Liver (tissue), 9 donors: ENCODE results near the gene WDR7. TPM values are rescaled to one million over a fixed set of nuclear protein-coding genes. Genes with fewer than 3 reads are reported as not detected.

Experiments used
- DNase-seq: peaks from one replicate; pipeline ENCODE4 v3.0.0-alpha.2; 2017; ENCODE audit warnings: low spot score
- H3K27ac ChIP-seq, 2 donors: one replicate each; pipeline ENCODE4 v1.7.0; 2013; ENCODE audit warnings: inconsistent platforms in 2 of 2, low read length in 2 of 2, control low read depth in 1 of 2, low read depth in 1 of 2, mild to moderate bottlenecking in 1 of 2
- H3K27me3 ChIP-seq, 4 donors: one replicate each; pipeline versions ENCODE4 v1.6.1 to v1.7.0; 2013; ENCODE audit warnings: low read length in 3 of 4, inconsistent platforms in 1 of 4, mild to moderate bottlenecking in 1 of 4, moderate library complexity in 1 of 4; ENCODE audit not compliant: control insufficient read depth in 4 of 4, insufficient read depth in 4 of 4
- H3K36me3 ChIP-seq, 4 donors: one replicate each; pipeline versions ENCODE4 v1.6.1 to v1.7.0; 2013; ENCODE audit warnings: low read length in 3 of 4, mild to moderate bottlenecking in 3 of 4, low read depth in 1 of 4, moderate library complexity in 1 of 4; ENCODE audit not compliant: control insufficient read depth in 4 of 4, insufficient read depth in 3 of 4
- H3K4me1 ChIP-seq, 4 donors: one replicate each; pipeline versions ENCODE4 v1.6.1 to v1.7.0; 2013; ENCODE audit warnings: low read length in 3 of 4, mild to moderate bottlenecking in 3 of 4, moderate library complexity in 1 of 4; ENCODE audit not compliant: control insufficient read depth in 4 of 4, insufficient read depth in 4 of 4
- H3K4me3 ChIP-seq, 3 donors: one replicate each; pipeline versions ENCODE4 v1.6.1 to v1.7.0; 2013; ENCODE audit warnings: low read length in 3 of 3, control low read depth in 1 of 3, low read depth in 1 of 3, mild to moderate bottlenecking in 1 of 3
- H3K9ac ChIP-seq, 2 donors: one replicate each; pipeline ENCODE4 v1.7.0; 2013; ENCODE audit warnings: low read length in 2 of 2, mild to moderate bottlenecking in 2 of 2, moderate library complexity in 2 of 2, control low read depth in 1 of 2, low read depth in 1 of 2
- H3K9me3 ChIP-seq, 4 donors: one replicate each; pipeline versions ENCODE4 v1.6.1 to v1.7.0; 2013; ENCODE audit warnings: low read length in 3 of 4; ENCODE audit not compliant: control insufficient read depth in 4 of 4
- EGR1 ChIP-seq, 2 donors: IDR thresholded peaks; 2 replicates each; pipeline ENCODE4 v1.6.1; 2016 to 2018; ENCODE audit warnings: antibody characterized with exemption in 2 of 2, low read depth in 2 of 2
- FOXA1 ChIP-seq: IDR thresholded peaks from 2 replicates; pipeline ENCODE4 v1.6.1; 2016; ENCODE audit warnings: antibody characterized with exemption
- FOXA2 ChIP-seq: IDR thresholded peaks from 2 replicates; pipeline ENCODE4 v1.6.1; 2016; ENCODE audit warnings: antibody characterized with exemption
- GABPA ChIP-seq, 2 donors: IDR thresholded peaks in 1 of 2; conservative IDR thresholded peaks in 1 of 2; 2 replicates each; pipeline ENCODE4 v1.6.1; 2016; ENCODE audit warnings: antibody characterized with exemption in 2 of 2, mild to moderate bottlenecking in 1 of 2, moderate library complexity in 1 of 2
- HNF4A ChIP-seq, 2 donors: conservative IDR thresholded peaks; 2 replicates each; pipeline ENCODE4 v1.6.1; 2016; ENCODE audit warnings: antibody characterized with exemption in 2 of 2, mild to moderate bottlenecking in 2 of 2
- HNF4G ChIP-seq: IDR thresholded peaks from 2 replicates; pipeline ENCODE4 v1.6.1; 2016; ENCODE audit warnings: antibody characterized with exemption
- JUND ChIP-seq, 2 donors: IDR thresholded peaks; 2 replicates each; pipeline ENCODE4 v1.6.1; 2016; ENCODE audit warnings: antibody characterized with exemption in 2 of 2
- NR2F2 ChIP-seq: IDR thresholded peaks from 2 replicates; pipeline ENCODE4 v1.6.1; 2016; ENCODE audit warnings: antibody characterized with exemption
- RAD21 ChIP-seq, 2 donors: IDR thresholded peaks; 2 replicates each; pipeline ENCODE4 v1.6.1; 2016; ENCODE audit warnings: antibody characterized with exemption in 2 of 2, mild to moderate bottlenecking in 2 of 2
- RXRA ChIP-seq, 2 donors: IDR thresholded peaks; 2 replicates each; pipeline ENCODE4 v1.6.1; 2017 to 2018; ENCODE audit warnings: antibody characterized with exemption in 2 of 2, mild to moderate bottlenecking in 1 of 2
- SP1 ChIP-seq: IDR thresholded peaks from 2 replicates; pipeline ENCODE4 v1.6.1; 2018; ENCODE audit warnings: antibody characterized with exemption, mild to moderate bottlenecking
- TAF1 ChIP-seq: conservative IDR thresholded peaks from 2 replicates; pipeline ENCODE4 v1.6.1; 2016; ENCODE audit warnings: antibody characterized with exemption, mild to moderate bottlenecking
- YY1 ChIP-seq: IDR thresholded peaks from 2 replicates; pipeline ENCODE4 v1.6.1; 2016; ENCODE audit warnings: antibody characterized with exemption, mild to moderate bottlenecking
- WGBS: extraction: QIAGEN DNeasy Blood & Tissue Kit; methylation state at CpG from one replicate; pipeline ENCODE4 v1.1.7; 2013; 5-methylcytosine and 5-hydroxymethylcytosine counted together
- polyA plus RNA-seq, 2 donors: library from polyadenylated mRNA; stranded (reverse) in 1 of 2; unstranded in 1 of 2; fragments of 200-250 nt in 1 of 2; fragments of >200 nt in 1 of 2; fragmentation: Nextera tagmentation in 1 of 2; extraction: Ambion mirVana in 1 of 2; gene quantifications; one replicate each; pipeline versions ENCODE4 v1.2.1 to v1.2.3, GENCODE V29; 2013 to 2015
- total RNA-seq, 2 donors: library from RNA; depleted of rRNA; stranded (reverse); fragments of >200 nt; gene quantifications; one replicate each; pipeline ENCODE4 v1.2.3, GENCODE V29; 2014
- TF ChIP-seq, protein P1 (sequence below): fragments of 150-350 bp; IDR thresholded peaks from 2 replicates; pipeline ENCODE4 v1.5.1; 2017; ENCODE audit warnings: improper control_type of control experiment, low read depth, low read length; ENCODE audit not compliant: missing input control
- TF ChIP-seq, protein P2 (sequence below): IDR thresholded peaks from 2 replicates; pipeline ENCODE4 v1.6.1; 2016; ENCODE audit warnings: antibody characterized with exemption
- TF ChIP-seq, protein P3 (sequence below): IDR thresholded peaks from 2 replicates; pipeline ENCODE4 v1.6.1; 2016; ENCODE audit warnings: antibody characterized with exemption
- TF ChIP-seq, protein P4 (sequence below): IDR thresholded peaks from 2 replicates; pipeline ENCODE4 v1.6.1; 2016; ENCODE audit warnings: antibody characterized with exemption
- TF ChIP-seq, protein P5 (sequence below): IDR thresholded peaks from 2 replicates; pipeline ENCODE4 v1.6.1; 2016; ENCODE audit warnings: antibody characterized with exemption, mild to moderate bottlenecking
- donor health status: healthy.
- donor health status: healthy.
- donor health status: healthy.
- donor health status: healthy.
- donor health status: healthy.

Gene WDR7
- total and polyA plus RNA-seq, 4 donors, result 4.5 to 26.6 (median 13.2) TPM

DNA sequence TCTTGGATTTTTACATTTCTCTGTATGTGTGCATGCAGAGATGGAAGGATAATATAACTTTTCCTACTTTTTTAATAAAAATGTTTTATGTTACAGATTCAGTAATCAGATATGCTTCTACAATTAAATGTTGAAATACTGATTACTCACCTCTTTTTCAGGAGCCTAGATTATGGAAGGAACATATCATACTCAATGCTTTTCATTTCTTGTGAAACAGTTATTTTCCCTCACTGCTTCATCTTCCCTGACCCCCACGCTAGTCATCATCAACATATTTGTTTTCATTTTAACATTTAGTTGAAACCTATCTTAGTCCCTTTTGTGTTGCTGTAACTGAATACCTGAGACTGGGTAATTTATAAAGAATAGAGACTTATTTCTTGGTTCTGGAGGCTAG is 190.7 kb downstream of the WDR7 start:
- Histone ChIP-seq H3K9ac (no peak overlapping the region), H3K9me3 (no peaks in the 10 kb centered on the region), H3K36me3 (no peaks in the 10 kb centered on the region), H3K27ac (no peak overlapping the region), H3K4me1 (no peaks in the 10 kb centered on the region), H3K27me3 (no peaks in the 10 kb centered on the region), H3K4me3 (no peak overlapping the region)
- no peak for DNase-seq
- WGBS, result 98% methylated on average over 1 of the region's 1 CpG
- TF ChIP-seq SP1 (no peak), GABPA (IDR thresholded peaks at IDR 0.05 in 1 of 2, conservative IDR thresholded peaks at IDR 0.05 in 1 of 2) (no peak), NR2F2 (no peak), FOXA2 (no peak), HNF4A (conservative IDR thresholded peaks at IDR 0.05) (no peak), EGR1 (IDR thresholded peaks at IDR 0.05; ENCODE audit: low read depth in 2 of 2) (no peak), TAF1 (no peak), YY1 (no peak), RXRA (IDR thresholded peaks at IDR 0.05) (no peak), HNF4G (no peak)
- TF ChIP-seq, protein P1, sequence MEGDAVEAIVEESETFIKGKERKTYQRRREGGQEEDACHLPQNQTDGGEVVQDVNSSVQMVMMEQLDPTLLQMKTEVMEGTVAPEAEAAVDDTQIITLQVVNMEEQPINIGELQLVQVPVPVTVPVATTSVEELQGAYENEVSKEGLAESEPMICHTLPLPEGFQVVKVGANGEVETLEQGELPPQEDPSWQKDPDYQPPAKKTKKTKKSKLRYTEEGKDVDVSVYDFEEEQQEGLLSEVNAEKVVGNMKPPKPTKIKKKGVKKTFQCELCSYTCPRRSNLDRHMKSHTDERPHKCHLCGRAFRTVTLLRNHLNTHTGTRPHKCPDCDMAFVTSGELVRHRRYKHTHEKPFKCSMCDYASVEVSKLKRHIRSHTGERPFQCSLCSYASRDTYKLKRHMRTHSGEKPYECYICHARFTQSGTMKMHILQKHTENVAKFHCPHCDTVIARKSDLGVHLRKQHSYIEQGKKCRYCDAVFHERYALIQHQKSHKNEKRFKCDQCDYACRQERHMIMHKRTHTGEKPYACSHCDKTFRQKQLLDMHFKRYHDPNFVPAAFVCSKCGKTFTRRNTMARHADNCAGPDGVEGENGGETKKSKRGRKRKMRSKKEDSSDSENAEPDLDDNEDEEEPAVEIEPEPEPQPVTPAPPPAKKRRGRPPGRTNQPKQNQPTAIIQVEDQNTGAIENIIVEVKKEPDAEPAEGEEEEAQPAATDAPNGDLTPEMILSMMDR, result no peak
- TF ChIP-seq, protein P2, sequence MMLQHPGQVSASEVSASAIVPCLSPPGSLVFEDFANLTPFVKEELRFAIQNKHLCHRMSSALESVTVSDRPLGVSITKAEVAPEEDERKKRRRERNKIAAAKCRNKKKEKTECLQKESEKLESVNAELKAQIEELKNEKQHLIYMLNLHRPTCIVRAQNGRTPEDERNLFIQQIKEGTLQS, result no peak
- TF ChIP-seq, protein P3, sequence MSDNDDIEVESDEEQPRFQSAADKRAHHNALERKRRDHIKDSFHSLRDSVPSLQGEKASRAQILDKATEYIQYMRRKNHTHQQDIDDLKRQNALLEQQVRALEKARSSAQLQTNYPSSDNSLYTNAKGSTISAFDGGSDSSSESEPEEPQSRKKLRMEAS, result no peak

DNA sequence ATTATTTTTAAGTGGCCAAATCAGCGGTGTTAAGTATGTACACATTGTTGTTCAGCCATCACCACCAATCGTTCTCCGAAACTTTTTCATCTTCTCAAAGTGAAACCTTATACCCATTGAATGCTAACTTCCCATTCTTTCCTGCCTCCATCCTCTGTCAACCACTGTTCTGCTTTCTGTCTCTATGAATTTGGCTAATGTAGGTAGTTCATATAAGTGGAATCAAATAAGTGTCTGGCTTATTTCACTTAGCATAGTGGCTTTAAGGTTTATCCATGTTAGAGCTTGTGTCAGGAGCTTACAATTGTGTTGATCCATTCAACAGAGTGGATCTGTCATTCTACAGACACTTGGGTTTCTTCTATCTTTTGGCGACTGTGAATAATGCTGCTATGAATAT is 192.1 kb downstream of the WDR7 start:
- TF ChIP-seq, protein P2, result no peak
- TF ChIP-seq RXRA (IDR thresholded peaks at IDR 0.05) (no peak), GABPA (IDR thresholded peaks at IDR 0.05 in 1 of 2, conservative IDR thresholded peaks at IDR 0.05 in 1 of 2) (no peak), YY1 (no peak), TAF1 (no peak), SP1 (no peak), JUND (IDR thresholded peaks at IDR 0.05) (no peak), FOXA2 (no peak), RAD21 (IDR thresholded peaks at IDR 0.05) (no peak), NR2F2 (no peak), HNF4G (no peak), EGR1 (IDR thresholded peaks at IDR 0.05; ENCODE audit: low read depth in 2 of 2) (no peak), FOXA1 (no peak), HNF4A (conservative IDR thresholded peaks at IDR 0.05) (no peak)
- TF ChIP-seq, protein P4, sequence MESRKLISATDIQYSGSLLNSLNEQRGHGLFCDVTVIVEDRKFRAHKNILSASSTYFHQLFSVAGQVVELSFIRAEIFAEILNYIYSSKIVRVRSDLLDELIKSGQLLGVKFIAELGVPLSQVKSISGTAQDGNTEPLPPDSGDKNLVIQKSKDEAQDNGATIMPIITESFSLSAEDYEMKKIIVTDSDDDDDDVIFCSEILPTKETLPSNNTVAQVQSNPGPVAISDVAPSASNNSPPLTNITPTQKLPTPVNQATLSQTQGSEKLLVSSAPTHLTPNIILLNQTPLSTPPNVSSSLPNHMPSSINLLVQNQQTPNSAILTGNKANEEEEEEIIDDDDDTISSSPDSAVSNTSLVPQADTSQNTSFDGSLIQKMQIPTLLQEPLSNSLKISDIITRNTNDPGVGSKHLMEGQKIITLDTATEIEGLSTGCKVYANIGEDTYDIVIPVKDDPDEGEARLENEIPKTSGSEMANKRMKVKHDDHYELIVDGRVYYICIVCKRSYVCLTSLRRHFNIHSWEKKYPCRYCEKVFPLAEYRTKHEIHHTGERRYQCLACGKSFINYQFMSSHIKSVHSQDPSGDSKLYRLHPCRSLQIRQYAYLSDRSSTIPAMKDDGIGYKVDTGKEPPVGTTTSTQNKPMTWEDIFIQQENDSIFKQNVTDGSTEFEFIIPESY, result no peak
- TF ChIP-seq, protein P5, sequence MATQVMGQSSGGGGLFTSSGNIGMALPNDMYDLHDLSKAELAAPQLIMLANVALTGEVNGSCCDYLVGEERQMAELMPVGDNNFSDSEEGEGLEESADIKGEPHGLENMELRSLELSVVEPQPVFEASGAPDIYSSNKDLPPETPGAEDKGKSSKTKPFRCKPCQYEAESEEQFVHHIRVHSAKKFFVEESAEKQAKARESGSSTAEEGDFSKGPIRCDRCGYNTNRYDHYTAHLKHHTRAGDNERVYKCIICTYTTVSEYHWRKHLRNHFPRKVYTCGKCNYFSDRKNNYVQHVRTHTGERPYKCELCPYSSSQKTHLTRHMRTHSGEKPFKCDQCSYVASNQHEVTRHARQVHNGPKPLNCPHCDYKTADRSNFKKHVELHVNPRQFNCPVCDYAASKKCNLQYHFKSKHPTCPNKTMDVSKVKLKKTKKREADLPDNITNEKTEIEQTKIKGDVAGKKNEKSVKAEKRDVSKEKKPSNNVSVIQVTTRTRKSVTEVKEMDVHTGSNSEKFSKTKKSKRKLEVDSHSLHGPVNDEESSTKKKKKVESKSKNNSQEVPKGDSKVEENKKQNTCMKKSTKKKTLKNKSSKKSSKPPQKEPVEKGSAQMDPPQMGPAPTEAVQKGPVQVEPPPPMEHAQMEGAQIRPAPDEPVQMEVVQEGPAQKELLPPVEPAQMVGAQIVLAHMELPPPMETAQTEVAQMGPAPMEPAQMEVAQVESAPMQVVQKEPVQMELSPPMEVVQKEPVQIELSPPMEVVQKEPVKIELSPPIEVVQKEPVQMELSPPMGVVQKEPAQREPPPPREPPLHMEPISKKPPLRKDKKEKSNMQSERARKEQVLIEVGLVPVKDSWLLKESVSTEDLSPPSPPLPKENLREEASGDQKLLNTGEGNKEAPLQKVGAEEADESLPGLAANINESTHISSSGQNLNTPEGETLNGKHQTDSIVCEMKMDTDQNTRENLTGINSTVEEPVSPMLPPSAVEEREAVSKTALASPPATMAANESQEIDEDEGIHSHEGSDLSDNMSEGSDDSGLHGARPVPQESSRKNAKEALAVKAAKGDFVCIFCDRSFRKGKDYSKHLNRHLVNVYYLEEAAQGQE, result no peak
- TF ChIP-seq, protein P3, result no peak
- TF ChIP-seq, protein P1, result no peak
- H3K27ac ChIP-seq, result no peak overlapping the region

More for the DNA sequence above, 192.1 kb downstream of the WDR7 start:
- no peak for DNase-seq
- no peaks in the 10 kb centered on the region for H3K36me3 ChIP-seq
- H3K27me3 ChIP-seq, result no peaks in the 10 kb centered on the region
- WGBS, result 98% methylated on average over 4 of the region's 4 CpGs
- no peaks in the 10 kb centered on the region for H3K9me3 ChIP-seq
- H3K4me3 ChIP-seq, result no peak overlapping the region
- no peak overlapping the region for H3K9ac ChIP-seq
- no peaks in the 10 kb centered on the region for H3K4me1 ChIP-seq
